Body of pancreas (tissue), 4 donors: Measurements from ENCODE around the gene EHMT1. TPM values are rescaled to one million over a fixed set of nuclear protein-coding genes. Genes with fewer than 3 reads are reported as not detected.

Experiments
- ATAC-seq: fragments of 150-250 bp; one replicate; pipeline ENCODE4 v1.9.1; 2016
- DNase-seq, 4 donors: peaks; one replicate each; pipeline ENCODE4 v3.0.0-alpha.2; 2019
- H3K27ac ChIP-seq, 4 donors: fragments of 200-600 bp; sonication (generic); 1 replicate in 3 of 4; 2 replicates in 1 of 4; pipeline versions ENCODE4 v1.5.1 to v1.6.1; 2016 to 2019; ENCODE audit warnings: mild to moderate bottlenecking in 1 of 4, mixed read lengths in 1 of 4, moderate library complexity in 1 of 4
- H3K27me3 ChIP-seq, 2 donors: fragments of 200-600 bp; sonication (generic); one replicate each; pipeline ENCODE4 v1.6.0; 2016; ENCODE audit warnings: mild to moderate bottlenecking in 1 of 2
- H3K36me3 ChIP-seq, 2 donors: fragments of 200-600 bp; sonication (generic); replicated peaks in 1 of 2; 2 replicates each; pipeline ENCODE4 v1.5.1; 2016; ENCODE audit warnings: low read depth in 2 of 2; ENCODE audit not compliant: insufficient read depth in 1 of 2
- H3K4me1 ChIP-seq: fragments of 200-600 bp; sonication (generic); one replicate; pipeline ENCODE4 v1.6.0; 2016
- H3K4me3 ChIP-seq, 2 donors: fragments of 200-600 bp; sonication (generic); 1 replicate in 1 of 2; 2 replicates in 1 of 2; pipeline ENCODE4 v1.5.1; 2016 to 2019
- H3K9me3 ChIP-seq, 3 donors: fragments of 200-600 bp; sonication (generic); 1 replicate in 2 of 3; 2 replicates in 1 of 3; pipeline ENCODE4 v1.5.1; 2016
- POLR2A ChIP-seq, 3 donors: fragments of 450-650 bp; IDR thresholded peaks; one replicate each; pipeline ENCODE4 v1.6.1; 2016; ENCODE audit warnings: antibody characterized with exemption in 3 of 3, mild to moderate bottlenecking in 2 of 3
- WGBS, 2 donors: methylation state at CpG; one replicate each; pipeline ENCODE4 v1.1.5; 2017; 5-methylcytosine and 5-hydroxymethylcytosine counted together
- intact Hi-C: fragments of 100-400 bp; cut with DNase I; formaldehyde crosslinking; loops from one replicate; pipeline ENCODE4 v1.15.1; 2023
- total RNA-seq, 2 donors: library from RNA; depleted of rRNA; stranded (reverse); fragments of >200 nt; gene quantifications; one replicate each; pipeline ENCODE4 v1.1.0, GENCODE V29; 2016
- TF ChIP-seq, protein P1 (sequence below), 7 experiments: fragments of 450-650 bp in 4 of 7; fragments of 200-600 bp in 3 of 7; sonication (generic) in 3 of 7; IDR thresholded peaks; one replicate each; pipeline ENCODE4 v1.5.1; 2016 to 2019; ENCODE audit warnings: antibody characterized with exemption in 7 of 7

The EHMT1 gene
- total RNA-seq, 2 donors from 2014 or later, result 41.0 to 65.9 TPM

DNA sequence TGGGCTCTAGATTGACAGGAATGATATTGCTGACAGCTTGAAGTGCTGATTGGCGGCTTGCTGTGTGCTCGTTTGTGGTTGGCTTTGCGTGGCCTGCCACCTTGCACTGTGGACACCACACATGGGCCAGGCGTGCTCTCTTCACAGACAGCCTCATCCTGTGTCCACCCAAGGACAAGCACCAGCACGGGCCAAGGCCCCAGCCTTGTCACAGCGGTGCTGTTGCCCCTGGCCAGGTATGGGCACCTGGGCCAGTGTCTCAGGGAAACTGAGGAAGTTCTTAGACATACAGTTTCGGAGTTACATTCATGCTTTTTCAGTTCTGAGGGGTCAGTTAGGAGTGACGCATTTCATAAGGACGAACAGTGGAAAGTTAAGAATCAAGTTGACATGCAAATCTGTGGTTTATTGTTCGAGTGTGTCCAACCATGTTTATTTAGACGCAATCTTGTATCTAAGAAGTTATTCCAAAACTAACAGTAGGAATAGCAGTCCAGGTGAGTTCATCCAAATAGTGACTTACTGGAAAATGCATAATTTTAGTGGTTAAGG, 125.9 kb downstream of the EHMT1 start:
- no peak for ATAC-seq
- Histone ChIP-seq H3K27ac (no peak overlapping the region), H3K4me3 (no peak overlapping the region), H3K4me1 (no peaks in the 10 kb centered on the region), H3K27me3 (no peaks in the 10 kb centered on the region), H3K9me3 (no peaks in the 10 kb centered on the region), H3K36me3 (peaks cover 9 to 12% of the 10 kb centered on the region in 2 donors)
- TF ChIP-seq POLR2A (IDR thresholded peaks at IDR 0.05), result no peak
- TF ChIP-seq, protein P1, sequence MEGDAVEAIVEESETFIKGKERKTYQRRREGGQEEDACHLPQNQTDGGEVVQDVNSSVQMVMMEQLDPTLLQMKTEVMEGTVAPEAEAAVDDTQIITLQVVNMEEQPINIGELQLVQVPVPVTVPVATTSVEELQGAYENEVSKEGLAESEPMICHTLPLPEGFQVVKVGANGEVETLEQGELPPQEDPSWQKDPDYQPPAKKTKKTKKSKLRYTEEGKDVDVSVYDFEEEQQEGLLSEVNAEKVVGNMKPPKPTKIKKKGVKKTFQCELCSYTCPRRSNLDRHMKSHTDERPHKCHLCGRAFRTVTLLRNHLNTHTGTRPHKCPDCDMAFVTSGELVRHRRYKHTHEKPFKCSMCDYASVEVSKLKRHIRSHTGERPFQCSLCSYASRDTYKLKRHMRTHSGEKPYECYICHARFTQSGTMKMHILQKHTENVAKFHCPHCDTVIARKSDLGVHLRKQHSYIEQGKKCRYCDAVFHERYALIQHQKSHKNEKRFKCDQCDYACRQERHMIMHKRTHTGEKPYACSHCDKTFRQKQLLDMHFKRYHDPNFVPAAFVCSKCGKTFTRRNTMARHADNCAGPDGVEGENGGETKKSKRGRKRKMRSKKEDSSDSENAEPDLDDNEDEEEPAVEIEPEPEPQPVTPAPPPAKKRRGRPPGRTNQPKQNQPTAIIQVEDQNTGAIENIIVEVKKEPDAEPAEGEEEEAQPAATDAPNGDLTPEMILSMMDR (IDR thresholded peaks at IDR 0.05), result no peak
- 88 to 96% methylated on average over 7 to 11 of the region's 11 CpGs for WGBS, 2 donors
- intact Hi-C loops, result no loop called here
- DNase-seq, result no peak

DNA sequence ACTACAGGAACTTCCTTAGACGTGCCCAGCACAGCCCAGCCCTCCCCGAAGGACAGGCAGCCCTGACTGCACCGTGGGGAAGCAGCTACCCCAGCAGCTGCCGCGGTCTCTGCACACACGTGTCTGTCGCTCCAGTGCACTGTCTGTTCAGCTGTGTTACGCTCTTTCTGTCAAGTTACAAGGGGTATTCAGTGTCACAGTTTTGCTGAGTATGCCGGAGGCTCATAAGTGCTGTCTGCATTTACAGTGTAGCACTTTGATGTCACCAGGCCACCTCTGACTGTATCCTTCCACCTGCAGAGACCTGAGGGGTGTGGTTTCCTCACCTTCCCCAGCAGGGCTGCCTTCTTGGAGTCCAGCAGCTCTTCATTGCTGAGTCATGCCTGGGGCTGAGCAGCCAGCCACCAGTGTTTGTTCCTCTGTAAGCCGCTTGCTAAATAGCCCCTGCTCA, 126.8 kb downstream of the EHMT1 start:
- peak in 1 of 4 donors; percentile 24 for DNase-seq
- intact Hi-C loops, result no loop called here
- no peak for TF ChIP-seq POLR2A (IDR thresholded peaks at IDR 0.05)
- TF ChIP-seq, protein P1 (IDR thresholded peaks at IDR 0.05), result no peak
- 67 to 84% methylated on average over 6 to 10 of the region's 10 CpGs for WGBS, 2 donors
- peak; percentile 21 for ATAC-seq
- H3K36me3 ChIP-seq, result peaks cover 9 to 12% of the 10 kb centered on the region in 2 donors
- H3K9me3 ChIP-seq, result no peaks in the 10 kb centered on the region
- no peak overlapping the region for H3K27ac ChIP-seq
- no peak overlapping the region for H3K4me3 ChIP-seq
- H3K27me3 ChIP-seq, result no peaks in the 10 kb centered on the region
- H3K4me1 ChIP-seq, result no peaks in the 10 kb centered on the region

DNA sequence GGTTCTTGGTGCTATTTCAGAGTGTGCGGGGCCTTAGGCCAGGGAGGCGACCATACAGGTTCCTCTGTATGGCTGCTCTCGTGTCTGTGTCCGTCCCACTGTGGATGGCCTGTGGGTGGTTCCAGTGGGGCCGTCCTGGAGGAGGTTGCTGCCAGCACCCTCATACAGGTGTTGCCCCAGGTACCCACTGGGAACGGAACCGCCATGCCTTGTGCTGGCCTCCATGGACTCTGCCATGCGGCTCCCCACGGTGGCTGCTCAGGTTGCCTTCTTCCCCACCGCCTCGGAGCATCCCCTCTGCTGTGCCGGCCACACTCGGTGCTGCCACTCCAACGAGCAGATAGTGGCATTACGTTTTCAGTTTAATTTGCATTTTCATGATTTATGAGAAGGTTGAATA, 129.5 kb downstream of the EHMT1 start:
- Histone ChIP-seq H3K27ac (no peak overlapping the region), H3K27me3 (no peaks in the 10 kb centered on the region), H3K4me3 (no peak overlapping the region), H3K9me3 (no peaks in the 10 kb centered on the region), H3K36me3 (peaks cover 9 to 12% of the 10 kb centered on the region in 2 donors), H3K4me1 (no peaks in the 10 kb centered on the region)
- intact Hi-C loops, result no loop called here
- TF ChIP-seq, protein P1 (IDR thresholded peaks at IDR 0.05), result no peak
- TF ChIP-seq POLR2A (IDR thresholded peaks at IDR 0.05), result no peak
- ATAC-seq (no peak), DNase-seq (no peak)
- WGBS, 2 donors, result 93% methylated on average over 14 to 15 of the region's 15 CpGs

DNA sequence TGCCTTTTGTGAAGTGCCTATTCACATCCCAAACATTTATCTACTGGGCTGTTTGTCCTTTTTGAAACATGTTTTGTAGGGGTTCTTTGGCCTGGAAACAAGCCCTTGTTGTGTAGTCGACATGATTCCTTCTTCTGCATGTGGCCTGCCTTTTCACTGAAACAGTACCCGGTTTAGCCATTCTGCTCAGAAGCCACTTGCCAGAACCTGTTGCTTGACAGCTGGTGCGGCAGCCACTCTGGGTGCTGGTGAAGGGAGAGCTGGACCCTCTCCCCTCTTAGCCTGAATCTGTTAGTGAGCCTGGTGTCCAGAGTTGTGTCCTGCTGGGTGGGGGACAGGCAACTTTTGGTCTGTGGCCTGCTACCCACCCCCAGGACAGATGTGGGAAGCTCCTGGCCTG, 129.9 kb downstream of the EHMT1 start:
- no peak for ATAC-seq
- Histone ChIP-seq H3K27ac (no peak overlapping the region), H3K9me3 (no peaks in the 10 kb centered on the region), H3K4me1 (no peaks in the 10 kb centered on the region), H3K4me3 (no peak overlapping the region), H3K36me3 (peaks cover 9 to 12% of the 10 kb centered on the region in 2 donors), H3K27me3 (no peaks in the 10 kb centered on the region)
- TF ChIP-seq POLR2A (IDR thresholded peaks at IDR 0.05), result no peak
- TF ChIP-seq, protein P1 (IDR thresholded peaks at IDR 0.05), result no peak
- no peak for DNase-seq
- WGBS, 2 donors, result 90 to 91% methylated on average over 3 of the region's 3 CpGs
- intact Hi-C loops, result no loop called here

DNA sequence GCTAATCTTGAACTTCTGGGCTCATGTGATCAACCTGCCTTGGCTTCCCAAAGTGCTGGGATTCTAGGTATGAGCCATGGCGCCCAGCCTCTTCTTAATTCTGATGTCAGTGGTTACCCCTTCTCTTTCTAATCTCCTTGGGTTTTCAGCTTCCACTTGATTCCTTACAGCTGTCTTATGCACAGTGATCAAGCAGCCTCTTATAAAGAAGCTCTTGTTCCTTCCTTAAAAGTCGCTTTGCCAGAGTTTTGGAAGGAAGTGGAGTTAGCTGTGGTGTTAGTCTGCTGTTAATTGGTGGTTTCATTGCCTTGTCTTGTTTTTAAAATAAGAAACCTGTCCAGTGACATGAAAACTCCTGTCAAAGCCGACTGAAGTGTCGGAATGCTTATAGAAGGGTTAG, 130.7 kb downstream of the EHMT1 start:
- Histone ChIP-seq H3K9me3 (no peaks in the 10 kb centered on the region), H3K36me3 (peaks cover 8 to 9% of the 10 kb centered on the region in 2 donors), H3K4me1 (no peaks in the 10 kb centered on the region), H3K27ac (no peak overlapping the region), H3K4me3 (no peak overlapping the region), H3K27me3 (no peaks in the 10 kb centered on the region)
- 78 to 84% methylated on average over 4 of the region's 4 CpGs for WGBS, 2 donors
- no peak for TF ChIP-seq POLR2A (IDR thresholded peaks at IDR 0.05)
- TF ChIP-seq, protein P1 (IDR thresholded peaks at IDR 0.05), result no peak
- DNase-seq (no peak), ATAC-seq (no peak)
- intact Hi-C loops, result no loop called here
